NT2/D1 (cell line): ENCODE results near the gene ELP2.

Experiments used
- SUZ12 ChIP-seq: IDR thresholded peaks from 2 replicates; pipeline ENCODE4 v1.6.1; 2011; ENCODE audit not compliant: insufficient read length, insufficient read depth; ENCODE audit errors: extremely low read depth
- YY1 ChIP-seq: IDR thresholded peaks from 2 replicates; pipeline ENCODE4 v1.6.1; 2011; ENCODE audit not compliant: insufficient read length, insufficient read depth
- ZNF274 ChIP-seq: IDR thresholded peaks from 2 replicates; pipeline ENCODE4 v1.6.1; 2011; ENCODE audit warnings: mild to moderate bottlenecking, low read depth, low read length

DNA sequence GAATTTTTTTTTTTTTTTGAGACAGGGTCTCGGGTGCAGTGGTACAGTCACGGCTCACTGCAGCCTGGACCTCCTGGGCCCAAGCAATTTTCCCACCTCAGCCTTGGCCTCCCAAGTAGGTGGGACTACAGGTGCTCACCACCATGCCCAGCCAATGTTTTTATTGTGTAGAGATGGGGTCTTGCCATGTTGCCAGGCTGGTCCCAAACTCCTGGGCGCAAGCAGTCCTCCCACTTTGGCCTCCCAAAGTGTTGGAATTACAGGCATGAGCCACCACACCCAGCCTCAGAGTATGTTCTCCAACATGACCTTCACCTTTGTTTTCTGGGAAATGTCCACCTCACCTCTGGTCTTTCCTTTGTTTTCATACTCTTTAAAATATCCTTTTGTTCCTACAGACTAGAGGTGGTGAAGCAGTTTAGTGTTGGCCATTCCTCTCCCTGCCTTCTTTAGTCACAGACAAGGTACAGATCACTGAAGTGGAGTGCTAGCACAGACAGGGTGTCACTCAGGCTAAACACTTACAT, 38.1 kb downstream of the ELP2 start:
- TF ChIP-seq YY1 = no peak
- no peak for TF ChIP-seq SUZ12
- no peak for TF ChIP-seq ZNF274
